Lower lobe of right lung (tissue), 2 donors: ENCODE measurements around the gene RBM14. TPM values are rescaled to one million over a fixed set of nuclear protein-coding genes. Genes with fewer than 3 reads are reported as not detected.

Source experiments
- ATAC-seq, 2 donors: fragments of 200-7000 bp; cut with Tn5 transposase; one replicate each; pipeline ENCODE4 v1.9.1; 2020 to 2022; ENCODE audit warnings: mild to moderate bottlenecking in 2 of 2, moderate library complexity in 2 of 2
- DNase-seq: peaks from one replicate; pipeline ENCODE4 v3.0.0-alpha.2; 2020
- H3K27ac ChIP-seq: fragments of 200-600 bp; one replicate; pipeline ENCODE4 v1.8.0; 2022
- H3K27me3 ChIP-seq: fragments of 200-600 bp; one replicate; pipeline ENCODE4 v1.8.0; 2022; ENCODE audit warnings: low read depth
- H3K36me3 ChIP-seq: fragments of 200-600 bp; one replicate; pipeline ENCODE4 v1.8.0; 2022; ENCODE audit warnings: mild to moderate bottlenecking
- H3K4me1 ChIP-seq: fragments of 200-600 bp; one replicate; pipeline ENCODE4 v1.8.0; 2022
- H3K4me3 ChIP-seq: fragments of 200-600 bp; one replicate; pipeline ENCODE4 v1.8.0; 2022; ENCODE audit warnings: mild to moderate bottlenecking
- H3K9me3 ChIP-seq: fragments of 200-600 bp; one replicate; pipeline ENCODE4 v1.8.0; 2022
- intact Hi-C: fragments of 100-400 bp; cut with DNase I; formaldehyde crosslinking; loops from one replicate; pipeline ENCODE4 v1.11.0; 2022
- total RNA-seq: library from RNA; stranded (reverse); fragmentation: NEBNext Ultra II Directional; extraction: Animal tissue kit (Norgen Biotek cat#: 25700); gene quantifications from one replicate; pipeline ENCODE4 v1.2.1, GENCODE V29; 2021
- TF ChIP-seq, protein P1 (sequence below): fragments of 200-600 bp; IDR thresholded peaks from one replicate; pipeline ENCODE4 v1.8.0; 2022; ENCODE audit warnings: antibody characterized with exemption, mild to moderate bottlenecking
- donor health status: DM: no; HTN: yes; CAD: no; lungs with severe emphysema.

RBM14 gene
- total RNA-seq, 1 donor from 2014 or later = 93.4 TPM

DNA sequence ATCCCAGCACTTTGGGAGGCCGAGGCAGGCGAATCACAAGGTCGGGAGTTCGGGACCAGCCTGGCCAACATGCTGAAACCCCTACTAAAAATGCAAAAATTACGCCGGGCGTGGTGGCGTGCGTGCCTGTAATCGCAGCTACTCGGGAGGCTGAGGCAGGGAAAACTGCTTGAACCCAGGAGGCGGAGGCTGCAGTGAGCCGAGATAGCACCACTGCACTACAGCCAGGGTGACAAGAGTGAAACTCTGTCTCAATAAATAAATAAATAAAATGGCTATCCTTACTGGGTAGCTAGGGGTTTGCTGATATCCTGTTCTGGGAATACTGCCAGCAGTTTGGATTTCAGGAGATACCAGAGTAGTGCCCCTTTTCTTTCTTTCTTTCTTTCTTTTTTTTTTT lies 2.4 kb upstream of the RBM14 start:
- intact Hi-C loops = no loop called here
- Histone ChIP-seq H3K4me1 (peaks cover 21% of the 10 kb centered on the region), H3K4me3 (no peak overlapping the region), H3K36me3 (peaks cover 3% of the 10 kb centered on the region), H3K27me3 (no peaks in the 10 kb centered on the region), H3K9me3 (no peaks in the 10 kb centered on the region), H3K27ac (no peak overlapping the region)
- DNase-seq (no peak), ATAC-seq (no peak)
- TF ChIP-seq, protein P1, sequence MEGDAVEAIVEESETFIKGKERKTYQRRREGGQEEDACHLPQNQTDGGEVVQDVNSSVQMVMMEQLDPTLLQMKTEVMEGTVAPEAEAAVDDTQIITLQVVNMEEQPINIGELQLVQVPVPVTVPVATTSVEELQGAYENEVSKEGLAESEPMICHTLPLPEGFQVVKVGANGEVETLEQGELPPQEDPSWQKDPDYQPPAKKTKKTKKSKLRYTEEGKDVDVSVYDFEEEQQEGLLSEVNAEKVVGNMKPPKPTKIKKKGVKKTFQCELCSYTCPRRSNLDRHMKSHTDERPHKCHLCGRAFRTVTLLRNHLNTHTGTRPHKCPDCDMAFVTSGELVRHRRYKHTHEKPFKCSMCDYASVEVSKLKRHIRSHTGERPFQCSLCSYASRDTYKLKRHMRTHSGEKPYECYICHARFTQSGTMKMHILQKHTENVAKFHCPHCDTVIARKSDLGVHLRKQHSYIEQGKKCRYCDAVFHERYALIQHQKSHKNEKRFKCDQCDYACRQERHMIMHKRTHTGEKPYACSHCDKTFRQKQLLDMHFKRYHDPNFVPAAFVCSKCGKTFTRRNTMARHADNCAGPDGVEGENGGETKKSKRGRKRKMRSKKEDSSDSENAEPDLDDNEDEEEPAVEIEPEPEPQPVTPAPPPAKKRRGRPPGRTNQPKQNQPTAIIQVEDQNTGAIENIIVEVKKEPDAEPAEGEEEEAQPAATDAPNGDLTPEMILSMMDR = no peak

DNA sequence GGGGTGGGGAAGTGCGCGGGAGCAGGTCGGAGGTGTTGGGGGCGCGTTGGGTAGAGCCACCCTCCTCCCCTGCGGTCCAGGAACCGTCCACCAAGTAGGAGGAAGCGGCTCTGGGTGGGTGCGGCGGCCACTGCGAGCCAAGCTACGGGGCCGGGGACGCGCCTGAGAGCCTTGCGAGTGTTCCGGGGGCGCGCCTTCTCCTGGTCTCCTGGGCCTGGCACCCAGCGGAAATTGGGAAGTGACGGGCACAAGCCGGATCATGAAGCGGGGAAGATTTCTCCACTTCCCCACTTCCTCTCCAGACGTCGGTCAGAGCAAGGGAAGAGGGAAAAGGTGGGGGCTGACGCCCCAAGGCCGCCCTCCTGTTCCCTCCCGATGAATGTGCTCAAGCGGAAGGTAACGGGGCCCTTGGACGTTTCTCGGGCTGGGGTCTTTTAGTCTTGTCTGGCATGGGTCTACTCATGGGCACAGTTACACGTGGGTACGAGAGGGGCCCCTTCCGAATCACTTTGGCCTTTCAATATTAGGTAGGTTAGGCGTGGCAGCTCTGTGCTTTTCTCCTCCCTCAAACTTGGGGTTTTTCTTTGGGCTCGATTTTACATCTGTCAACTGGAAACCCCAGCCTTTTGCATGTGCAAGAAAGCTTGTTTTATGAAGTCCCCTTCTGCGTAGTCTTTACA lies 865 bp downstream of the RBM14 start:
- H3K4me3 ChIP-seq = peak overlapping the region; percentile 78
- peak; percentile 92 for DNase-seq
- peaks cover 21% of the 10 kb centered on the region for H3K36me3 ChIP-seq
- H3K9me3 ChIP-seq = no peaks in the 10 kb centered on the region
- H3K27ac ChIP-seq = peak overlapping the region; percentile 98
- H3K4me1 ChIP-seq = peaks cover 51% of the 10 kb centered on the region
- intact Hi-C loops = no loop called here
- H3K27me3 ChIP-seq = no peaks in the 10 kb centered on the region
- ATAC-seq = peak; percentile 73 to 80
- TF ChIP-seq, protein P1 = no peak

DNA sequence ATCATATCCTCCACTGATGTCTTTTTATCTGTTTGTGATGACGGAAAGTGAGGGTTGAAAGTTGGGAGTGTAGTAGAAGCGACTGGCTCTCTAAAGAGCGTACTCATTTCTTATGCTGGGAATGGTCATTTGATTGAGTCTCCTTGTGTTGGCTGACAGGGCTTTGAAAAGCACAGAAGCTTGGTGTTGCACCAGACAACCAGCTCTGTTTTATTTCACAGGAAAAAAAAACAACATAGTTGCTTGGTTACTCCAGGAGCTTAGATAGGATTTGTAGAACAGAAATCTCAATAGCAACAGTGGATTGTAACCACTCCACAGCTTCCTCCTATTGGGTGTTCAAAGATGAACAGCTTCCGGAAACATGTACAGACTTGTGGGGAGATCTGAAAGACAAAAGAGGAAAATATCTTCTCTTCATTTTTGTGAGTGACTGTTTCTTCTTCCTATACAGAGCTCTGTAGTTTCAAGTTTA lies 2.7 kb downstream of the RBM14 start:
- intact Hi-C loops = no loop called here
- Histone ChIP-seq H3K27ac (peak overlapping the region; percentile 98), H3K27me3 (no peaks in the 10 kb centered on the region), H3K4me1 (peaks cover 70% of the 10 kb centered on the region), H3K36me3 (peaks cover 39% of the 10 kb centered on the region), H3K9me3 (no peaks in the 10 kb centered on the region), H3K4me3 (peak overlapping the region; percentile 78)
- DNase-seq = no peak
- peak; percentile 0 to 4 for ATAC-seq
- TF ChIP-seq, protein P1 = no peak

DNA sequence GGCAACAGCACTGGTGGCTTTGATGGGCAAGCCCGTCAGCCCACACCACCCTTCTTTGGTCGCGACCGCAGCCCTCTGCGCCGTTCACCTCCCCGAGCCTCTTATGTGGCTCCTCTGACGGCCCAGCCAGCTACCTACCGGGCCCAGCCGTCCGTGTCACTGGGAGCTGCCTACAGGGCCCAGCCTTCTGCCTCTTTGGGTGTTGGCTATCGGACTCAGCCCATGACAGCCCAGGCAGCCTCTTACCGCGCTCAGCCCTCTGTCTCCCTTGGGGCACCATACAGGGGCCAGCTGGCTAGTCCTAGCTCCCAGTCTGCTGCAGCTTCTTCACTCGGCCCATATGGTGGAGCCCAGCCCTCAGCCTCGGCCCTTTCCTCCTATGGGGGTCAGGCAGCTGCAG lies 8.0 kb downstream of the RBM14 start:
- TF ChIP-seq, protein P1 = no peak
- no peak overlapping the region for H3K27ac ChIP-seq
- DNase-seq = no peak
- H3K9me3 ChIP-seq = no peaks in the 10 kb centered on the region
- no peak overlapping the region for H3K4me3 ChIP-seq
- ATAC-seq = no peak
- no peaks in the 10 kb centered on the region for H3K27me3 ChIP-seq
- H3K36me3 ChIP-seq = peaks cover 90% of the 10 kb centered on the region
- intact Hi-C loops = no loop called here
- peaks cover 48% of the 10 kb centered on the region for H3K4me1 ChIP-seq

DNA sequence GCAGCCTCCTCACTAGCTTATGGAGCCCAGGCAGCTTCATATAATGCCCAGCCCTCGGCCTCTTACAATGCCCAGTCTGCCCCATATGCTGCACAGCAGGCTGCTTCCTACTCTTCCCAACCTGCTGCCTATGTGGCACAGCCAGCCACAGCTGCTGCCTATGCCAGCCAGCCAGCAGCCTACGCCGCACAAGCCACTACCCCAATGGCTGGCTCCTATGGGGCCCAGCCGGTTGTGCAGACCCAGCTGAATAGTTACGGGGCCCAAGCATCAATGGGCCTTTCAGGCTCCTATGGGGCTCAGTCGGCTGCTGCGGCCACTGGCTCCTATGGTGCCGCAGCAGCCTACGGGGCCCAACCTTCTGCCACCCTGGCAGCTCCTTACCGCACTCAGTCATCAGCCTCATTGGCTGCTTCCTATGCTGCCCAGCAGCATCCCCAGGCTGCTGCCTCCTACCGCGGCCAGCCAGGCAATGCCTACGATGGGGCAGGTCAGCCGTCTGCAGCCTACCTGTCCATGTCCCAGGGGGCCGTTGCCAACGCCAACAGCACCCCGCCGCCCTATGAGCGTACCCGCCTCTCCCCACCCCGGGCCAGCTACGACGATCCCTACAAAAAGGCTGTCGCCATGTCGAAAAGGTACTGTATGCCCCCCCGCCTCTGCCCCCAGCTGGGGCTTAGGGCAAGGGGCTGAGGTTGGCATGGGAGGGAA lies 8.8 kb downstream of the RBM14 start:
- Histone ChIP-seq H3K9me3 (no peaks in the 10 kb centered on the region), H3K36me3 (peaks cover 96% of the 10 kb centered on the region), H3K27me3 (no peaks in the 10 kb centered on the region), H3K4me3 (no peak overlapping the region), H3K27ac (no peak overlapping the region), H3K4me1 (peaks cover 42% of the 10 kb centered on the region)
- intact Hi-C loops = no loop called here
- TF ChIP-seq, protein P1 = no peak
- peak in 1 of 2 donors; percentile 10 for ATAC-seq
- DNase-seq = no peak
